ENCODE data around the gene FAM241A.
A peak's percentile ranks its signal among the peaks of the same experiment; 100 is the strongest.
"Not testable (repeated sequence)": the region's sequence is repeated elsewhere in the genome, so short reads cannot be mapped to it uniquely, and the experiment has no call there.

FAM241A gene

GRCh38 chr4:112109360-112110058, 35.7 kb upstream of the FAM241A start:
- no peak for TF ChIP-seq CTCF (IDR thresholded peaks at IDR 0.05; ENCODE audit: low read depth, low read length, missing control alignments)
- in situ Hi-C loops (cut with HindIII; ENCODE audit: low pct_ligation_motif_present, low sequenced_read_pairs): no loop called here
- Histone ChIP-seq H3K36me3 (replicated peaks) (no peaks in the 10 kb centered on the region), H3K27ac (no peak overlapping the region), H3K27me3 (replicated peaks) (no peaks in the 10 kb centered on the region), H3K4me3 (ENCODE audit: low read depth, low read length) (no peak overlapping the region)
- DNase-seq: peak; percentile 25

- H3K27me3 ChIP-seq (replicated peaks): no peaks in the 10 kb centered on the region
- H3K4me3 ChIP-seq (ENCODE audit: low read depth, low read length): no peak overlapping the region
- DNase-seq: no peak
- no peak for TF ChIP-seq CTCF (IDR thresholded peaks at IDR 0.05; ENCODE audit: low read depth, low read length, missing control alignments)
- no peak overlapping the region for H3K27ac ChIP-seq
- no peaks in the 10 kb centered on the region for H3K36me3 ChIP-seq (replicated peaks)
- in situ Hi-C loops (cut with HindIII; ENCODE audit: low pct_ligation_motif_present, low sequenced_read_pairs): no loop called here
Observed at GRCh38 chr4:112110059-112110425, 35.2 kb upstream of the FAM241A start.

- TF ChIP-seq CTCF (IDR thresholded peaks at IDR 0.05; ENCODE audit: low read depth, low read length, missing control alignments): no peak
- Histone ChIP-seq H3K27ac (no peak overlapping the region), H3K27me3 (replicated peaks) (no peaks in the 10 kb centered on the region), H3K36me3 (replicated peaks) (no peaks in the 10 kb centered on the region), H3K4me3 (ENCODE audit: low read depth, low read length) (no peak overlapping the region)
- no peak for DNase-seq
- in situ Hi-C loops (cut with HindIII; ENCODE audit: low pct_ligation_motif_present, low sequenced_read_pairs): no loop called here
Observed at GRCh38 chr4:112111306-112111705, 33.9 kb upstream of the FAM241A start.

GRCh38 chr4:112112095-112112494, 33.2 kb upstream of the FAM241A start:
- DNase-seq; H3K4me3 ChIP-seq (ENCODE audit: low read depth, low read length); H3K27me3 ChIP-seq (replicated peaks); in situ Hi-C loops (cut with HindIII; ENCODE audit: low pct_ligation_motif_present, low sequenced_read_pairs); H3K36me3 ChIP-seq (replicated peaks); H3K27ac ChIP-seq: not testable (repeated sequence)

- no peak overlapping the region for H3K27ac ChIP-seq
- H3K4me3 ChIP-seq (ENCODE audit: low read depth, low read length): no peak overlapping the region
- H3K36me3 ChIP-seq (replicated peaks): no peaks in the 10 kb centered on the region
- in situ Hi-C loops (cut with HindIII; ENCODE audit: low pct_ligation_motif_present, low sequenced_read_pairs): no loop called here
- no peak for TF ChIP-seq CTCF (IDR thresholded peaks at IDR 0.05; ENCODE audit: low read depth, low read length, missing control alignments)
- DNase-seq: no peak
- H3K27me3 ChIP-seq (replicated peaks): no peaks in the 10 kb centered on the region
Observed at GRCh38 chr4:112112590-112113170, 32.6 kb upstream of the FAM241A start.

GRCh38 chr4:112113864-112114263, 31.4 kb upstream of the FAM241A start:
- H3K27me3 ChIP-seq (replicated peaks): no peaks in the 10 kb centered on the region
- in situ Hi-C loops (cut with HindIII; ENCODE audit: low pct_ligation_motif_present, low sequenced_read_pairs): no loop called here
- no peak for DNase-seq
- H3K36me3 ChIP-seq (replicated peaks): no peaks in the 10 kb centered on the region
- TF ChIP-seq CTCF (IDR thresholded peaks at IDR 0.05; ENCODE audit: low read depth, low read length, missing control alignments): no peak
- no peak overlapping the region for H3K27ac ChIP-seq
- H3K4me3 ChIP-seq (ENCODE audit: low read depth, low read length): no peak overlapping the region
